Measurements from ENCODE around the gene HYLS1. TPM values are rescaled to one million over a fixed set of nuclear protein-coding genes. Genes with fewer than 3 reads are reported as not detected.
"Not testable (repeated sequence)": the region's sequence is repeated elsewhere in the genome, so short reads cannot be mapped to it uniquely, and the experiment has no call there.

Gene HYLS1
- total and polyA plus RNA-seq, 8 donors = 0.71 to 2.4 (median 1.6) TPM

DNA sequence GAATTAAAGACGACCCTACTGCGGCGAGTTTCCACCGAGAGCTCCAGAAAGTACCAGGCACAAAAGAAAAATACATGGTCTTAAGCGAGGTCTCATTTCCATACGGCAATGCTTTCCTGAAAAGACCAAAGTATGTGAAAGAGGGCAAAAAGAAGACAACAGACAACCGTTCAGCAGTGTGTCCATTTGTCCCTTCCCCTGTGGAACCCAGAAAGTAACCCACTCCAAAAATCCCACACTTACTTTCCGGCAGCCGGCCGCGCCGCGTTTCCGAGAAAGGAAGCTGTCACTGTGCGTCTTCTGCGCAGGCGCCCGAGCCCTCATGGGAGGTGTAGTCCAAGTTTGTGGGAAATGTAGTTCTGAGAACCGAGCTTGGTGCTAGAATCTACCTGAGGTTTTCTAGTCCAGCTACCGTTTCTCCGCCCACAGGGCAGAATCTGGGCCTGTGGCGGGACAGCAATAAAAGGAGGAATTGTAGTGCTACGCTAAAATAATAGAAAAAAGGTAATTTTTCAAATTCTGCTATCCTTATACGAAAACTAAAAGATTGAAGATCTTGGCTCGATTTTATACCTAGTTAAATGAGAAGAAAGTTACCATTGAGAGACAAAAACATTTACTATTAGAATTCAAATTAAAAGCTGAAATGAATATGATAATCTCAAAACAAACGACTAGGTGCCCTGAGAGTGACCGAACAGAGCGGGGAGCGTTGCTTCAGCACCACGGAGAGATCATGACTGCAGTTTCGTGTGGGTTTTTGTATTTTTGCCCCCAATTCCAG is 15.7 kb downstream of the HYLS1 start, which contains the start of gene PUS3:
Gene PUS3, minus strand, starts transcription at position 280 of the 784 bp plus-strand sequence. CDS start 6,922 bp downstream, outside the sequence.
- WGBS, 2 donors = 1 to 2% methylated on average over 31 of the region's 31 CpGs
- ATAC-seq (peak; percentile 96 to 98 (median 97)), FAIRE-seq (peak; percentile 67)

DNA sequence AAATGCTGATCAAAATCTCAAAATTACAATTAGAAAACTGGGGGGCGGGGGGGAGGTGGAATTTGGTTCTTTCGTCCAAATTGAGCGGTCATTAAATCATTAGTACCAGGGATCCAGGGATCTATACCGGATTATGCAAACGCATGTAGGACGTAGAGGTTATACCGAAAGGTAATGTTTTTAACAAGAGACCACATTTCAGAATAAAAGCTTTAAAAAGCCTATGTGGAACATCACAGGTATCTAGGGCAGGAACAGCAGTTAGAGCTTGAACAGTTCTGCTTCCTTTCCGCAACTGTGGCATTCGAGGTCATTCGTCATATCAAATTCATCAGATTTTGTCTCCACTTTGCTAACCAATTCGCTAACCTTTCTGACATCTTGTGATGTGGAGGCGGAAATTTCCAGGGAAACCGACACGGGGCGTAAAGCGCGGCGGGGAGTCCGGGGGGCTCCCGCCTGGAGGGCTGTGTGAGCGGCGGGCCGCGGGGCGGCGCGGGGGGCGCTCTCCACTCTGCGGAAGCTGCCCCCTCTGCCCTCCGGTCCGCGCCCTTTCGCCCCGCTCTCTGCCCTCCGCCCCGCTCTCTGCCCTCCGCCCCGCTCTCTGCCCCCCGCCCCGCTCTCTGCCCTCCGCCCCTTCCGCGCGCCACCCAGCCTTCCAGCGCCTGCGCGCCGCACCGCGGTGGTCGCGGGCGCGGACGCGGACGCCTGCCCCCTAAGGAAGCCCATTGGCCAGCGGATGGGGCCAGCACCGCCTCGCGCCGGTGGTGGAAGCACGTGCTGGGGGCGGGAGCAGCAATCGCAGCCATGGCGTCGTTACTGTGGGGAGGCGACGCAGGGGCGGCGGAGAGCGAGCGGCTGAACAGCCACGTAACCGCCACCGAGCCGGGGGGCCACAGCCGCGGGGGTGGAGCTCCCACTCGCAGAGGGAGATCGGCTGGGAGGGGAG is 16.5 kb downstream of the HYLS1 start, which contains the start of gene DDX25:
Gene DDX25, plus strand, starts transcription at position 798 of the 949 bp plus-strand sequence. Its CDS starts 10 bp downstream, at position 808.
- Histone ChIP-seq H3K27ac (peak within 1 kb of the TSS in 1 of 4 donors; percentile 12), H3K4me3 (peak within 1 kb of the TSS in 3 of 4 donors; percentile 44 to 75 (median 60)), H3K4me1 (peaks cover 0 to 12% (median 6%) of the 10 kb centered on the region in 3 donors), H3K36me3 (no peaks in the 10 kb centered on the region), H3K9me3 (no peaks in the 10 kb centered on the region), H3K27me3 (no peaks in the 10 kb centered on the region)
- intact Hi-C loops (cut with DNase I) = no loop called here
- ATAC-seq = peak; percentile 22 to 46 (median 28)
- FAIRE-seq = no peak
- WGBS, 2 donors = 4% methylated on average over 70 to 81 of the region's 81 CpGs
- DNase-seq = peak in 1 of 6 donors; percentile 49
- TF ChIP-seq, protein P1, sequence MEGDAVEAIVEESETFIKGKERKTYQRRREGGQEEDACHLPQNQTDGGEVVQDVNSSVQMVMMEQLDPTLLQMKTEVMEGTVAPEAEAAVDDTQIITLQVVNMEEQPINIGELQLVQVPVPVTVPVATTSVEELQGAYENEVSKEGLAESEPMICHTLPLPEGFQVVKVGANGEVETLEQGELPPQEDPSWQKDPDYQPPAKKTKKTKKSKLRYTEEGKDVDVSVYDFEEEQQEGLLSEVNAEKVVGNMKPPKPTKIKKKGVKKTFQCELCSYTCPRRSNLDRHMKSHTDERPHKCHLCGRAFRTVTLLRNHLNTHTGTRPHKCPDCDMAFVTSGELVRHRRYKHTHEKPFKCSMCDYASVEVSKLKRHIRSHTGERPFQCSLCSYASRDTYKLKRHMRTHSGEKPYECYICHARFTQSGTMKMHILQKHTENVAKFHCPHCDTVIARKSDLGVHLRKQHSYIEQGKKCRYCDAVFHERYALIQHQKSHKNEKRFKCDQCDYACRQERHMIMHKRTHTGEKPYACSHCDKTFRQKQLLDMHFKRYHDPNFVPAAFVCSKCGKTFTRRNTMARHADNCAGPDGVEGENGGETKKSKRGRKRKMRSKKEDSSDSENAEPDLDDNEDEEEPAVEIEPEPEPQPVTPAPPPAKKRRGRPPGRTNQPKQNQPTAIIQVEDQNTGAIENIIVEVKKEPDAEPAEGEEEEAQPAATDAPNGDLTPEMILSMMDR (IDR thresholded peaks at IDR 0.05) = no peak

More for the DNA sequence above, 15.7 kb downstream of the HYLS1 start, which contains the start of gene PUS3:
- Histone ChIP-seq H3K27ac (peak within 1 kb of the TSS; percentile 36 to 83 (median 54)), H3K36me3 (no peaks in the 10 kb centered on the region), H3K4me1 (peaks cover 0 to 12% (median 6%) of the 10 kb centered on the region in 3 donors), H3K9me3 (no peaks in the 10 kb centered on the region), H3K4me3 (peak within 1 kb of the TSS; percentile 44 to 75 (median 52)), H3K27me3 (no peaks in the 10 kb centered on the region)
- DNase-seq = peak; percentile 87 to 97 (median 90)
- TF ChIP-seq, protein P1 (IDR thresholded peaks at IDR 0.05) = no peak
- intact Hi-C loops (cut with DNase I) = no loop called here

DNA sequence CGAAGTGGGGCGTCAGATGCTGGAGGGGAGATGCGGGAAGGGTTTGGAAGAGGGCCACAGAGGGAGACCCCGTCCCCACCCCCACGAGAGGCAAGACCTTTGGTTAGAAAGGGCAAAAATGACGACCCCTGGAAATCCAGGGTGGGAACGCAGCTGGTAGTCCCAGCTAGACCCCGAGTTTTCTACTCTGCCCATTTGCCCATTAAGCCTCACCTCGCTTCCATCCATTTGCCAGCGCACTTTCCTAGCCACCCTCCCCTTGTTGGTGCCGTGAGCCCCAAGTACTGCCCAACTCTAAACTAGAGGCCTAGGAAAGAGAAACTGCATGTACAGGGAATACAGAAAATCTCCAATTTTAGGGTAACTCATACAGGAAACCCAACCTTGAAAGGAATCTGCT is 17.2 kb downstream of the HYLS1 start:
- intact Hi-C loops (cut with DNase I) = no loop called here
- Histone ChIP-seq H3K9me3 (no peaks in the 10 kb centered on the region), H3K4me1 (peaks cover 0 to 12% (median 6%) of the 10 kb centered on the region in 3 donors), H3K4me3 (peak overlapping the region in 2 of 4 donors; percentile 60 to 75), H3K27ac (no peak overlapping the region), H3K27me3 (no peaks in the 10 kb centered on the region), H3K36me3 (no peaks in the 10 kb centered on the region)
- FAIRE-seq (no peak), DNase-seq (no peak), ATAC-seq (no peak)
- TF ChIP-seq, protein P1 (IDR thresholded peaks at IDR 0.05) = no peak
- 52 to 57% methylated on average over 11 of the region's 11 CpGs for WGBS, 2 donors

GRCh38 chr11:125910226-125910849 is 22.9 kb downstream of the HYLS1 start:
- Histone ChIP-seq H3K27me3 (no peaks in the 10 kb centered on the region), H3K4me1 (no peaks in the 10 kb centered on the region), H3K4me3 (no peak overlapping the region), H3K9me3 (no peaks in the 10 kb centered on the region), H3K27ac (no peak overlapping the region), H3K36me3 (no peaks in the 10 kb centered on the region)
- intact Hi-C loops (cut with DNase I) = no loop called here
- FAIRE-seq = no peak
- TF ChIP-seq, protein P1 (IDR thresholded peaks at IDR 0.05) = no peak
- 49 to 76% methylated on average over 8 of the region's 8 CpGs for WGBS, 2 donors
- no peak for DNase-seq
- ATAC-seq = no peak

GRCh38 chr11:125914601-125915000 is 27.1 kb downstream of the HYLS1 start:
- H3K27me3 ChIP-seq; DNase-seq; H3K36me3 ChIP-seq; ATAC-seq; H3K4me3 ChIP-seq; H3K9me3 ChIP-seq; H3K27ac ChIP-seq; H3K4me1 ChIP-seq; FAIRE-seq; intact Hi-C loops (cut with DNase I): not testable (repeated sequence)
- WGBS, 2 donors = 77 to 83% methylated on average over 3 of the region's 3 CpGs
